Hepatocyte (in vitro differentiated cells): ENCODE measurements around the gene AQP5. TPM values are rescaled to one million over a fixed set of nuclear protein-coding genes. Genes with fewer than 3 reads are reported as not detected.

Experiments used
- DNase-seq: peaks from one replicate; pipeline ENCODE4 v3.0.0-alpha.2; 2016; ENCODE audit warnings: low spot score
- H2AFZ ChIP-seq: fragments of 200-600 bp; sonication (generic); 2 replicates; pipeline ENCODE4 v1.6.0; 2016; ENCODE audit warnings: antibody characterized with exemption, mild to moderate bottlenecking
- H3K27ac ChIP-seq: fragments of 200-600 bp; sonication (generic); 2 replicates; pipeline ENCODE4 v1.5.1; 2016; ENCODE audit warnings: mild to moderate bottlenecking
- H3K27me3 ChIP-seq: fragments of 200-600 bp; sonication (generic); 2 replicates; pipeline ENCODE4 v1.6.1; 2016
- H3K36me3 ChIP-seq: fragments of 200-600 bp; sonication (generic); replicated peaks from 2 replicates; pipeline ENCODE4 v1.5.1; 2016; ENCODE audit warnings: low read depth; ENCODE audit not compliant: insufficient read depth
- H3K4me1 ChIP-seq: fragments of 200-600 bp; sonication (generic); 2 replicates; pipeline ENCODE4 v1.5.1; 2016; ENCODE audit warnings: mild to moderate bottlenecking, moderate library complexity; ENCODE audit not compliant: insufficient read depth
- H3K4me2 ChIP-seq: fragments of 200-600 bp; sonication (generic); 2 replicates; pipeline ENCODE4 v1.6.0; 2016
- H3K4me3 ChIP-seq: fragments of 200-600 bp; sonication (generic); 2 replicates; pipeline ENCODE4 v1.5.1; 2016; ENCODE audit warnings: mild to moderate bottlenecking
- H3K79me2 ChIP-seq: fragments of 200-600 bp; sonication (generic); 2 replicates; pipeline ENCODE4 v1.6.0; 2017; ENCODE audit warnings: mild to moderate bottlenecking
- H3K9me2 ChIP-seq: fragments of 200-600 bp; sonication (generic); replicated peaks from 2 replicates; pipeline ENCODE4 v1.6.0; 2017; ENCODE audit warnings: mild to moderate bottlenecking; ENCODE audit not compliant: insufficient read depth
- H3K9me3 ChIP-seq: fragments of 200-600 bp; sonication (generic); 2 replicates; pipeline ENCODE4 v1.5.1; 2016; ENCODE audit warnings: low read depth, mild to moderate bottlenecking
- H4K20me1 ChIP-seq: fragments of 200-600 bp; sonication (generic); 2 replicates; pipeline ENCODE4 v1.6.0; 2016; ENCODE audit warnings: mild to moderate bottlenecking; ENCODE audit not compliant: insufficient read depth, poor library complexity, severe bottlenecking
- EZH2 ChIP-seq: fragments of 200-600 bp; sonication (generic); IDR thresholded peaks from 2 replicates; pipeline ENCODE4 v1.6.1; 2016; ENCODE audit warnings: antibody characterized with exemption, mild to moderate bottlenecking, borderline replicate concordance
- EZH2phosphoT487 ChIP-seq: fragments of 200-600 bp; sonication (generic); IDR thresholded peaks from one replicate; pipeline ENCODE4 v1.6.1; 2018; ENCODE audit warnings: antibody characterized with exemption, mild to moderate bottlenecking, low read depth, moderate library complexity; ENCODE audit not compliant: unreplicated experiment, severe bottlenecking
- WGBS: methylation state at CpG from one replicate; pipeline ENCODE4 v1.1.6; 2016; ENCODE audit warnings: low lambda C conversion rate; ENCODE audit errors: missing lambda C conversion rate; 5-methylcytosine and 5-hydroxymethylcytosine counted together
- polyA plus RNA-seq: library from polyadenylated mRNA; unstranded; fragments of >200 nt; fragmentation: Nextera tagmentation; extraction: Ambion mirVana; gene quantifications from 2 replicates; pipeline ENCODE4 v1.2.1, GENCODE V29; 2016
- total RNA-seq: library from RNA; depleted of rRNA; stranded (reverse); fragments of >200 nt; gene quantifications from 2 replicates; pipeline ENCODE4 v1.2.3, GENCODE V29; 2014
- TF ChIP-seq, protein P1 (sequence below): fragments of 200-600 bp; sonication (generic); IDR thresholded peaks from 2 replicates; pipeline ENCODE4 v1.5.1; 2016; ENCODE audit warnings: antibody characterized with exemption, mild to moderate bottlenecking; ENCODE audit not compliant: poor library complexity

AQP5 gene
- total and polyA plus RNA-seq, 2 experiments from 2014 or later = 0.50 to 1.2 TPM

GRCh38 chr12:49962861-49963765, 1.4 kb downstream of the AQP5 start:
- Histone ChIP-seq H3K4me3 (no peak overlapping the region), H3K4me2 (no peak overlapping the region), H3K27me3 (peaks cover 45% of the 10 kb centered on the region), H3K9me2 (no peaks in the 10 kb centered on the region), H3K79me2 (no peaks in the 10 kb centered on the region), H3K4me1 (peaks cover 7% of the 10 kb centered on the region), H3K27ac (no peak overlapping the region), H3K36me3 (no peaks in the 10 kb centered on the region), H3K9me3 (no peaks in the 10 kb centered on the region), H4K20me1 (no peaks in the 10 kb centered on the region), H2AFZ (no peak overlapping the region)
- no peak for DNase-seq
- TF ChIP-seq, protein P1, sequence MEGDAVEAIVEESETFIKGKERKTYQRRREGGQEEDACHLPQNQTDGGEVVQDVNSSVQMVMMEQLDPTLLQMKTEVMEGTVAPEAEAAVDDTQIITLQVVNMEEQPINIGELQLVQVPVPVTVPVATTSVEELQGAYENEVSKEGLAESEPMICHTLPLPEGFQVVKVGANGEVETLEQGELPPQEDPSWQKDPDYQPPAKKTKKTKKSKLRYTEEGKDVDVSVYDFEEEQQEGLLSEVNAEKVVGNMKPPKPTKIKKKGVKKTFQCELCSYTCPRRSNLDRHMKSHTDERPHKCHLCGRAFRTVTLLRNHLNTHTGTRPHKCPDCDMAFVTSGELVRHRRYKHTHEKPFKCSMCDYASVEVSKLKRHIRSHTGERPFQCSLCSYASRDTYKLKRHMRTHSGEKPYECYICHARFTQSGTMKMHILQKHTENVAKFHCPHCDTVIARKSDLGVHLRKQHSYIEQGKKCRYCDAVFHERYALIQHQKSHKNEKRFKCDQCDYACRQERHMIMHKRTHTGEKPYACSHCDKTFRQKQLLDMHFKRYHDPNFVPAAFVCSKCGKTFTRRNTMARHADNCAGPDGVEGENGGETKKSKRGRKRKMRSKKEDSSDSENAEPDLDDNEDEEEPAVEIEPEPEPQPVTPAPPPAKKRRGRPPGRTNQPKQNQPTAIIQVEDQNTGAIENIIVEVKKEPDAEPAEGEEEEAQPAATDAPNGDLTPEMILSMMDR = no peak
- no peak for TF ChIP-seq EZH2phosphoT487
- no peak for TF ChIP-seq EZH2
- WGBS = 84% methylated on average over 21 of the region's 21 CpGs

DNA sequence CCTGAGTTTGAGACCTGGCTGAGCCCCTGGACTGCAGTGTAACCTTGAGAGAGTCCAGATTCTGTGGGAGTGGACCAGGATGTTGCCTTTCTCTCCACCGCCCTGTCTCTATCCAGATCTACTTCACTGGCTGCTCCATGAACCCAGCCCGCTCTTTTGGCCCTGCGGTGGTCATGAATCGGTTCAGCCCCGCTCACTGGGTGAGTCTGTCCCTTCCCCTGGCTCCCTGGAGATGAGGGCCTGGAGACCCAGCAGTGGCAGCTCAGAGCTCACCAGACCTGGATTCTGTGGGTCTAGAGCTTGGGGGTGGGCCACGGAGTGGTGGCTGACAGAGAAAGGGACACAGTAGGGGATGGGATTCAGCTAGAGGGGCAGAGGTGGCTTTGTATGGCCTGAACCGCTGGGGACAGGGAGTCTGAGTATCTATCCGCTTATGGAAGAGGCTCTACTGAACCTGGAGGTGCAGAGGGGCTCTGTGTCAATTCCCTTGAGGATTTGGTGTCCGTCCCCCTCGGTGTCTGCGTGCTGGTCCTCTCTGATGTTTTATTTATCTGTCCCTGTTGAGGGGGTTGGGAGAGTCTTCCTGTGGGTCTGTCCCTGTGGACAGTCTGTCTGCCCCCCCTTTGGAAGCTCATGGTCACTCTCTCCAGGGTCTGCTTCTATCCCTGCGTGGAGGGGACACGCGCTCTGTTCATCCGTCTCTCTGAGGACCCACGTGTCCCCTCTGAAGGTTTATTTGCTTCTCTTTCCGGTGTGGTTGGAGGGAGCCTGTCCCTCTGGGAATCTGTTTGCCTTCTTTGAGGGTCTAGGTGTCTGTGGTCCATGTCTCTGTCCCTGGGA, 2.5 kb downstream of the AQP5 start:
- H3K9me3 ChIP-seq = no peaks in the 10 kb centered on the region
- no peaks in the 10 kb centered on the region for H3K9me2 ChIP-seq
- no peak overlapping the region for H3K27ac ChIP-seq
- H3K4me1 ChIP-seq = peaks cover 7% of the 10 kb centered on the region
- H2AFZ ChIP-seq = no peak overlapping the region
- DNase-seq = no peak
- H3K4me3 ChIP-seq = no peak overlapping the region
- 93% methylated on average over 16 of the region's 17 CpGs for WGBS
- peaks cover 37% of the 10 kb centered on the region for H3K27me3 ChIP-seq
- TF ChIP-seq EZH2phosphoT487 = no peak
- TF ChIP-seq EZH2 = no peak
- H3K4me2 ChIP-seq = no peak overlapping the region
- no peaks in the 10 kb centered on the region for H4K20me1 ChIP-seq
- no peaks in the 10 kb centered on the region for H3K36me3 ChIP-seq
- H3K79me2 ChIP-seq = no peaks in the 10 kb centered on the region

DNA sequence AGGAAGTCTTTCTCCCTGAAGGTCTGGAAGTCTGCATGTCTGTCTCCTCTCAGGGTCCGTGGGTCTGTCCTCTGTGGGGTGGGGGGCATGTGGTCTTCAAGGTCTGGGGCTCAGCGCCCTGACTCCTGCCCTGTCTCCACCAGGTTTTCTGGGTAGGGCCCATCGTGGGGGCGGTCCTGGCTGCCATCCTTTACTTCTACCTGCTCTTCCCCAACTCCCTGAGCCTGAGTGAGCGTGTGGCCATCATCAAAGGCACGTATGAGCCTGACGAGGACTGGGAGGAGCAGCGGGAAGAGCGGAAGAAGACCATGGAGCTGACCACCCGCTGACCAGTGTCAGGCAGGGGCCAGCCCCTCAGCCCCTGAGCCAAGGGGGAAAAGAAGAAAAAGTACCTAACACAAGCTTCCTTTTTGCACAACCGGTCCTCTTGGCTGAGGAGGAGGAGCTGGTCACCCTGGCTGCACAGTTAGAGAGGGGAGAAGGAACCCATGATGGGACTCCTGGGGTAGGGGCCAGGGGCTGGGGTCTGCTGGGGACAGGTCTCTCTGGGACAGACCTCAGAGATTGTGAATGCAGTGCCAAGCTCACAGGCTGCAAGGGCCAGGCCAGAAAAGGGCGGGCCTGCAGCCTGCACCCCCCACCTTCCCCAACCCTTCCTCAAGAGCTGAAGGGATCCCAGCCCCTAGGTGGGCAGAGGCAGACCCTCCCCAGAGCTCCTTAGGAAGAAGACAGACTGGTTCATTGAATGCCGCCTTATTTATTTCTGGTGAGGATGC, 3.4 kb downstream of the AQP5 start:
- H3K27me3 ChIP-seq = peaks cover 34% of the 10 kb centered on the region

More for the DNA sequence above, 3.4 kb downstream of the AQP5 start:
- Histone ChIP-seq H4K20me1 (no peaks in the 10 kb centered on the region), H3K4me3 (no peak overlapping the region), H3K27ac (no peak overlapping the region), H2AFZ (no peak overlapping the region), H3K79me2 (no peaks in the 10 kb centered on the region), H3K4me2 (no peak overlapping the region), H3K9me3 (no peaks in the 10 kb centered on the region), H3K9me2 (no peaks in the 10 kb centered on the region), H3K4me1 (peaks cover 7% of the 10 kb centered on the region), H3K36me3 (no peaks in the 10 kb centered on the region)
- TF ChIP-seq, protein P1 = no peak
- no peak for DNase-seq
- WGBS = 72% methylated on average over 13 of the region's 13 CpGs
